Mesothelial cell of epicardium (in vitro differentiated cells): Measurements from ENCODE around the gene MCM6. TPM values are rescaled to one million over a fixed set of nuclear protein-coding genes. Genes with fewer than 3 reads are reported as not detected.

ENCODE experiments used
- DNase-seq, 2 experiments: peaks; one replicate each; pipeline ENCODE4 v3.0.0; 2021; ENCODE audit warnings: low spot score in 2 of 2; ENCODE audit not compliant: unreplicated experiment in 2 of 2
- H3K27ac Mint-ChIP-seq: 2 replicates; pipeline ENCODE4 v1.8.0; 2021; ENCODE audit warnings: mixed read lengths
- H3K27me3 Mint-ChIP-seq: 2 replicates; pipeline ENCODE4 v1.8.0; 2021; ENCODE audit warnings: low read depth, mixed read lengths
- H3K36me3 Mint-ChIP-seq: 2 replicates; pipeline ENCODE4 v1.8.0; 2021; ENCODE audit warnings: mixed read lengths
- H3K4me1 Mint-ChIP-seq: 2 replicates; pipeline ENCODE4 v1.8.0; 2021; ENCODE audit warnings: mixed read lengths
- H3K4me3 Mint-ChIP-seq: 2 replicates; pipeline ENCODE4 v1.8.0; 2021; ENCODE audit warnings: mild to moderate bottlenecking, moderate library complexity, mixed read lengths
- H3K9me3 Mint-ChIP-seq: 2 replicates; pipeline ENCODE4 v1.8.0; 2021; ENCODE audit warnings: mixed read lengths
- CTCF ChIP-seq: fragments of 200-600 bp; sonication (generic); IDR thresholded peaks from one replicate; pipeline ENCODE4 v1.5.0; 2021; ENCODE audit warnings: antibody characterized with exemption; ENCODE audit not compliant: unreplicated experiment
- total RNA-seq: library from RNA; stranded (reverse); gene quantifications from 3 replicates; pipeline ENCODE4 v1.2.1, GENCODE V29; 2021

MCM6 gene
- total RNA-seq, 1 donor from 2014 or later = 30.2 TPM

GRCh38 chr2:135821190-135821589 is 55.1 kb downstream of the MCM6 start:
- Mint-ChIP-seq H3K9me3 (peaks cover 14% of the 10 kb centered on the region), H3K27me3 (no peaks in the 10 kb centered on the region), H3K36me3 (no peaks in the 10 kb centered on the region), H3K4me1 (no peaks in the 10 kb centered on the region), H3K27ac (no peak overlapping the region), H3K4me3 (no peak overlapping the region)
- no peak for DNase-seq
- TF ChIP-seq CTCF = no peak

DNA sequence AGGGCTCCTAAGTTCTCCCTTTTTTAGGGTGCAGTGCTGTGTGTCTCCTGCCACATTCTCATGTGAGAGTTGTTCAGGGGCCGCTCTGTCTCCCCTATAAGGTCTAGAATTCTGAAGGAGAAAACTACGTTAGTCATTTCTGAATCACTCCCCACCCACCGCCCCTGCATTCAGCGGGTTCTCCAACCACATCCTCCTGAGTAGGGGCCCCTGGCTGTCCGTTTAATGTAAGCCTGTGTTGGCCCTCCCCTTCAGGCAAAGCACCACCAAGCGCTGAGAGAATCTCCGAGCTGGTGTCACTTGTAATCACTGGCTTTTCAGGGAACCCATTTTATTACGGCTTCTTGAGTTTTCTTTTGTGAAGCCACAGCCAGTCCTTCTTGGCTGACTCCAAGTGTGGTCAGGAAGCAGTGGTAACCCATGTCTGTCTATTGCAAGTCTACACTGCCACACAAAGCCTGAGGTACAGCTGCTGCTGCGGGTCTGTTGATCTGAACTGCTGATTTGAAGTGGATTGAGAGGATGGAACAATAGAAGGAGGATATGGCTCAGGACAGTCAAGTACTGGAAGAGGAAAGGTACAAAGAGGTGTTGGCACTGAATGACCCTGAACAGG is 56.1 kb downstream of the MCM6 start:
- no peak overlapping the region for H3K27ac Mint-ChIP-seq
- no peak for DNase-seq
- peaks cover 14% of the 10 kb centered on the region for H3K9me3 Mint-ChIP-seq
- H3K36me3 Mint-ChIP-seq = no peaks in the 10 kb centered on the region
- H3K4me1 Mint-ChIP-seq = no peaks in the 10 kb centered on the region
- H3K4me3 Mint-ChIP-seq = no peak overlapping the region
- TF ChIP-seq CTCF = no peak
- no peaks in the 10 kb centered on the region for H3K27me3 Mint-ChIP-seq

DNA sequence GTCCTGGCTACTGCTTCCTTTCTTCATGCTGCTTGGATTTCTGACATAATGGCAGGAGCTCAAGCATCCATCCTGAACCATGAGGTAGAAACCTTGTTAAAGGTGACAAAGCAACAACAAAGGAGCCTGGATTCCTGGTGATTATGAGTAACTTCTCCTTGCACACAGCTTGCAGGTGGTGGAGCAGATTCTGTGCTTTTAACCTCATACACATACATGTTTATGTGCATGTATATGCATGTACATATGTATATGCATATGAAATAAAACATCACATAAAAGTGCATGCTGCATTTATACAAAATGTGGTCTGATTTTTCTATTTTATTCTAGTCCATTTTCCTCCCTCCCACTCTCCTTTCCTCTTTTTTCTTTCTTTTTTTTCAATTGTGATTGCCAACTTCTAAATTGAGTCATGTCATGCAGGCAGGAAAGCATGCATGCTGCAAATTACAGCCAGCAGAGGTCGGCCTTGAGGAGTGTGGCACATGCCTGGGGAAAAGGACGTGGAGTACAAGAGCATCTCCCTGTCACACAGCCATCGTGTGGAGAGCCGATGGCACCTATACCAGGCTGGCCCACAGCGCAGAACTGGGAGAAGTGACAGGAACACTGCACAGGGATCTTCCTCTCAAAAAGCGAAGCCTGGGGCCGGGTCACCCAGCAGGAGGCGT is 57.2 kb downstream of the MCM6 start:
- no peak overlapping the region for H3K4me3 Mint-ChIP-seq
- no peaks in the 10 kb centered on the region for H3K36me3 Mint-ChIP-seq
- TF ChIP-seq CTCF = no peak
- H3K9me3 Mint-ChIP-seq = peaks cover 16% of the 10 kb centered on the region
- DNase-seq = no peak
- no peaks in the 10 kb centered on the region for H3K27me3 Mint-ChIP-seq
- H3K4me1 Mint-ChIP-seq = no peaks in the 10 kb centered on the region
- H3K27ac Mint-ChIP-seq = no peak overlapping the region

DNA sequence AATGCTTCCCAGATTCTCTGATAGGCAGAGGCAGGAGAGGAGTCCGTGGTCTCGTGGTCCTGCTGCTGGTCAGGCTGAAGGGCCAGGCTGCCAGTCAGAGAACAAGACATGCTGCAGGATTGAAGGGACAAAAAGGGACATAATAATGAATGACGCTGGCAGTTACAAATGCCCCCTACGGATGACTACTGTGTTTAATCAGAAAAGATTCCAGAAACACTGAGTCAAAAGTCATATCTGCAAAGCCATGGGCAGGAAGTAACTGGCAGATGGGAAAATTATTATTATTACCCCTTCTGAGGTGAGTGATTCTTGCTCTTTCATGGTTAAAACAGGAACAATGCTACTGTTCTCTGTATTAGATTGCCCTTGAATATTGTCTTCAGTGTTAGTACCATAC is 58.3 kb downstream of the MCM6 start:
- Mint-ChIP-seq H3K27me3 (peaks cover 3% of the 10 kb centered on the region), H3K4me1 (no peaks in the 10 kb centered on the region), H3K9me3 (peaks cover 11% of the 10 kb centered on the region), H3K36me3 (no peaks in the 10 kb centered on the region), H3K4me3 (no peak overlapping the region), H3K27ac (no peak overlapping the region)
- no peak for TF ChIP-seq CTCF
- DNase-seq = no peak

- Mint-ChIP-seq H3K27ac (no peak overlapping the region), H3K27me3 (peaks cover 3% of the 10 kb centered on the region), H3K36me3 (no peaks in the 10 kb centered on the region), H3K9me3 (peaks cover 7% of the 10 kb centered on the region), H3K4me1 (no peaks in the 10 kb centered on the region), H3K4me3 (no peak overlapping the region)
- no peak for TF ChIP-seq CTCF
- no peak for DNase-seq
Observed at GRCh38 chr2:135817466-135817865, 58.8 kb downstream of the MCM6 start.
